Stimulated activated CD4-positive, alpha-beta T cell treated with anti-CD3 and anti-CD28 coated beads, Interleukin-15, amount 100 ng/mL, for 1 hour (primary cell): Measurements from ENCODE around the gene MYL10.
"Not testable (repeated sequence)": the region's sequence is repeated elsewhere in the genome, so short reads cannot be mapped to it uniquely, and the experiment has no call there.

Experiments used
- DNase-seq, 2 donors: peaks; one replicate each; pipeline ENCODE4 v3.0.0-alpha.2; 2020; ENCODE audit warnings: low read depth in 1 of 2, low spot score in 1 of 2

MYL10 gene

GRCh38 chr7:101620395-101620794 lies 8.7 kb downstream of the MYL10 start:
- DNase-seq: no peak

- DNase-seq: no peak
These were observed 10.2 kb downstream of the MYL10 start for GRCh38 chr7:101618916-101619315.

GRCh38 chr7:101618207-101618839 lies 10.8 kb downstream of the MYL10 start:
- no peak for DNase-seq

GRCh38 chr7:101617451-101618206 lies 11.5 kb downstream of the MYL10 start:
- DNase-seq: no peak

GRCh38 chr7:101615446-101615845 lies 13.7 kb downstream of the MYL10 start:
- no peak for DNase-seq

- DNase-seq: no peak
These were observed 14.2 kb downstream of the MYL10 start for GRCh38 chr7:101614939-101615302.

GRCh38 chr7:101614098-101614938 lies 14.8 kb downstream of the MYL10 start:
- DNase-seq: no peak

- no peak for DNase-seq
These were observed 16.1 kb downstream of the MYL10 start for GRCh38 chr7:101612885-101613515.

- DNase-seq: no peak
These were observed 20.1 kb downstream of the MYL10 start for GRCh38 chr7:101608772-101609713.

- DNase-seq: no peak
These were observed 22.6 kb downstream of the MYL10 start for GRCh38 chr7:101606498-101606923.

- no peak for DNase-seq
These were observed 23.2 kb downstream of the MYL10 start for GRCh38 chr7:101605611-101606497.

GRCh38 chr7:101604934-101605332 lies 24.2 kb downstream of the MYL10 start:
- DNase-seq: not testable (repeated sequence)

GRCh38 chr7:101604331-101604933 lies 24.7 kb downstream of the MYL10 start:
- DNase-seq: no peak

- peak; percentile 17 to 54 for DNase-seq
These were observed 26.4 kb downstream of the MYL10 start for GRCh38 chr7:101602484-101603241.

- DNase-seq: no peak
These were observed 27.0 kb downstream of the MYL10 start for GRCh38 chr7:101602082-101602481.

- DNase-seq: no peak
These were observed 29.3 kb downstream of the MYL10 start for GRCh38 chr7:101599787-101600186.

- no peak for DNase-seq
These were observed 29.9 kb downstream of the MYL10 start for GRCh38 chr7:101598986-101599771.
